Measurements from ENCODE around the gene DUSP1. TPM values are rescaled to one million over a fixed set of nuclear protein-coding genes. Genes with fewer than 3 reads are reported as not detected.
A peak's percentile ranks its signal among the peaks of the same experiment; 100 is the strongest.

DUSP1 gene
- total RNA-seq, 2 donors from 2014 or later: 9.2 to 11.0 TPM

DNA sequence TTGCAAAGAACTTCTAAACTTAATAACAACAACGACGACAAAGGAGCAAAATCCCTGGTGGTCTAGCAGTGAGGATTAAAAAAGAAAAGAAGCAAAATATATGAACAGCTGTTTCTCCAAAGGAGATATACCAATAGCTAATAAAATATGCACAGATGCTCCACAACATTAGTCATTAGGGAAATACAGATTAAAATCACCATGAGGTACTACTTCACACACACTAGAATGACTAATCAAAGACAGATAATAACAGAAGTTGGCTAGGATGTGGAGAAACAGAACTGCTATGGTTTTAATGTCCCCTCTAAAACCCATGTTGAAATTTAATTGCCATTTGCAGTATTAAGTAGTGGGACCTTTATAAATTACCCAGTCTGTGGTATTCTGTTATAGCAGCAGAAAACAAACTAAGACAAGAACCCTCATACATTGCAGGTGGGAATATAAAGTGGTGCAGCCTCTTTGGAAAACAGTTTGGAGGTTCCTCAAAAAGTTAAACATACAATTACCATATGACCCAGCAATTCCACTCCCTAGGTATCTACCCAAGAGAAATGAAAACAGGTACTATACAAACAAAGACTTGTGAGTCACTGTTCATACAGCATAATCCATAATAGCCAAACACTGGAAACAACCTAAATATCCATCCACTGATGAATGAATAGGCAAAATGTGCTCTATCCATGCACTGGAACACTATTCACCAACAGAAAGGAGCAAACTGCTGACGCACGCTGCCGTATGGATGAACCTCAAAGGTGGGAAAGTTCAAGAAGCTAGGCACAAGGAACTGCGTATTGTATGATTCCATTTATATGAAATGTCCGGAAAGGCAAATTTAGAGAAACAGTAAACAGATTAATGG lies 11.4 kb upstream of the DUSP1 start:
- H3K27ac Mint-ChIP-seq: no peak overlapping the region
- DNase-seq: no peak
- Histone ChIP-seq H3K36me3 (ENCODE audit: control insufficient read depth, insufficient read depth, low read length) (no peaks in the 10 kb centered on the region), H3K27ac (ENCODE audit: low read depth, low read length) (no peak overlapping the region), H3K4me3 (ENCODE audit: low read length) (no peak overlapping the region), H3K4me1 (ENCODE audit: control insufficient read depth, insufficient read depth, low read length) (no peaks in the 10 kb centered on the region), H3K9ac (ENCODE audit: extremely low read depth, low read length, poor library complexity, severe bottlenecking) (no peak overlapping the region), H3K27me3 (ENCODE audit: control insufficient read depth, insufficient read depth, low read length, poor library complexity, severe bottlenecking) (no peaks in the 10 kb centered on the region), H3K9me3 (ENCODE audit: control insufficient read depth, low read length) (no peaks in the 10 kb centered on the region)
- H3K9me3 Mint-ChIP-seq: peaks cover 1% of the 10 kb centered on the region
- H3K4me3 Mint-ChIP-seq: no peak overlapping the region
- peaks cover 2% of the 10 kb centered on the region for H3K27me3 Mint-ChIP-seq (ENCODE audit: insufficient read depth)
- WGBS, 2 experiments (ENCODE audit: insufficient coverage in 1 of 2, insufficient read length in 1 of 2): 87 to 95% methylated on average over 7 of the region's 7 CpGs
- no peaks in the 10 kb centered on the region for H3K36me3 Mint-ChIP-seq (ENCODE audit: low read depth)
- H3K4me1 Mint-ChIP-seq: peaks cover 12% of the 10 kb centered on the region
- TF ChIP-seq, protein P1, sequence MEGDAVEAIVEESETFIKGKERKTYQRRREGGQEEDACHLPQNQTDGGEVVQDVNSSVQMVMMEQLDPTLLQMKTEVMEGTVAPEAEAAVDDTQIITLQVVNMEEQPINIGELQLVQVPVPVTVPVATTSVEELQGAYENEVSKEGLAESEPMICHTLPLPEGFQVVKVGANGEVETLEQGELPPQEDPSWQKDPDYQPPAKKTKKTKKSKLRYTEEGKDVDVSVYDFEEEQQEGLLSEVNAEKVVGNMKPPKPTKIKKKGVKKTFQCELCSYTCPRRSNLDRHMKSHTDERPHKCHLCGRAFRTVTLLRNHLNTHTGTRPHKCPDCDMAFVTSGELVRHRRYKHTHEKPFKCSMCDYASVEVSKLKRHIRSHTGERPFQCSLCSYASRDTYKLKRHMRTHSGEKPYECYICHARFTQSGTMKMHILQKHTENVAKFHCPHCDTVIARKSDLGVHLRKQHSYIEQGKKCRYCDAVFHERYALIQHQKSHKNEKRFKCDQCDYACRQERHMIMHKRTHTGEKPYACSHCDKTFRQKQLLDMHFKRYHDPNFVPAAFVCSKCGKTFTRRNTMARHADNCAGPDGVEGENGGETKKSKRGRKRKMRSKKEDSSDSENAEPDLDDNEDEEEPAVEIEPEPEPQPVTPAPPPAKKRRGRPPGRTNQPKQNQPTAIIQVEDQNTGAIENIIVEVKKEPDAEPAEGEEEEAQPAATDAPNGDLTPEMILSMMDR (conservative IDR thresholded peaks at IDR 0.05): no peak

DNA sequence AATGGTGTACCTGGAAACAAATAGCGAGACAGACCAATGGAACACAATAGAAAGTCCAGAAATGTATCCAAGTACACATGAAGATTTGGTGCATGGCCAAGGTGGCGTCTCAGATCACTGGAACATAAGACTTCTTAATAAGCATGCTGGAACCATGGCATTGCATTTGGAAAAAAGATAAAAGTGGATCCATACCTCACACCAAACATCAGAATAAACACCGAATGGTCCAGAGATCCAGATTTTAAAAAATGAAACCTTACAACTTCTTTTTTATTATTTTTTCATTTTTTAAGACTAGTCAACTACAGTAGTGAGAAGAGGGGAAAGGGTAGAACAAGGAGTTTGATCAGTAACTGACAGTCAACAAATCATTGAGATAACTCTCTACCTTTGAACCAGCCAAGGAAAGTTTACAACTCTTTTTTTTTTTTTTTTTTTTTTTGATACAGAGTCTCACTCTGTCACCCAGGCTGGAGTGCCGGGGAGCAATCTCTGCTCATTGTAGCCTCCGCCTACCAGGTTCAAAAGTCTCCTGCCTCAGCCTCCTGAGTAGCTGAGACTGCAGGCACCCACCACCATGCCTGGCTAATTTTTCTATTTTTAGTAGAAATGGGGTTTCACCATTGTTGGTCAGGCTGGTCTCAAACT lies 8.8 kb upstream of the DUSP1 start:
- no peak for DNase-seq
- Histone ChIP-seq H3K27ac (ENCODE audit: low read depth, low read length) (no peak overlapping the region), H3K27me3 (ENCODE audit: control insufficient read depth, insufficient read depth, low read length, poor library complexity, severe bottlenecking) (no peaks in the 10 kb centered on the region), H3K9ac (ENCODE audit: extremely low read depth, low read length, poor library complexity, severe bottlenecking) (no peak overlapping the region), H3K4me3 (ENCODE audit: low read length) (no peak overlapping the region), H3K9me3 (ENCODE audit: control insufficient read depth, low read length) (no peaks in the 10 kb centered on the region), H3K4me1 (ENCODE audit: control insufficient read depth, insufficient read depth, low read length) (no peaks in the 10 kb centered on the region), H3K36me3 (ENCODE audit: control insufficient read depth, insufficient read depth, low read length) (no peaks in the 10 kb centered on the region)
- Mint-ChIP-seq H3K4me3 (no peak overlapping the region), H3K27ac (no peak overlapping the region), H3K9me3 (peaks cover 1% of the 10 kb centered on the region), H3K4me1 (peaks cover 14% of the 10 kb centered on the region), H3K27me3 (ENCODE audit: insufficient read depth) (peaks cover 3% of the 10 kb centered on the region), H3K36me3 (ENCODE audit: low read depth) (no peaks in the 10 kb centered on the region)
- TF ChIP-seq, protein P1 (conservative IDR thresholded peaks at IDR 0.05): no peak
- WGBS, 2 experiments (ENCODE audit: insufficient coverage in 1 of 2, insufficient read length in 1 of 2): 93 to 97% methylated on average over 3 to 5 of the region's 5 CpGs

DNA sequence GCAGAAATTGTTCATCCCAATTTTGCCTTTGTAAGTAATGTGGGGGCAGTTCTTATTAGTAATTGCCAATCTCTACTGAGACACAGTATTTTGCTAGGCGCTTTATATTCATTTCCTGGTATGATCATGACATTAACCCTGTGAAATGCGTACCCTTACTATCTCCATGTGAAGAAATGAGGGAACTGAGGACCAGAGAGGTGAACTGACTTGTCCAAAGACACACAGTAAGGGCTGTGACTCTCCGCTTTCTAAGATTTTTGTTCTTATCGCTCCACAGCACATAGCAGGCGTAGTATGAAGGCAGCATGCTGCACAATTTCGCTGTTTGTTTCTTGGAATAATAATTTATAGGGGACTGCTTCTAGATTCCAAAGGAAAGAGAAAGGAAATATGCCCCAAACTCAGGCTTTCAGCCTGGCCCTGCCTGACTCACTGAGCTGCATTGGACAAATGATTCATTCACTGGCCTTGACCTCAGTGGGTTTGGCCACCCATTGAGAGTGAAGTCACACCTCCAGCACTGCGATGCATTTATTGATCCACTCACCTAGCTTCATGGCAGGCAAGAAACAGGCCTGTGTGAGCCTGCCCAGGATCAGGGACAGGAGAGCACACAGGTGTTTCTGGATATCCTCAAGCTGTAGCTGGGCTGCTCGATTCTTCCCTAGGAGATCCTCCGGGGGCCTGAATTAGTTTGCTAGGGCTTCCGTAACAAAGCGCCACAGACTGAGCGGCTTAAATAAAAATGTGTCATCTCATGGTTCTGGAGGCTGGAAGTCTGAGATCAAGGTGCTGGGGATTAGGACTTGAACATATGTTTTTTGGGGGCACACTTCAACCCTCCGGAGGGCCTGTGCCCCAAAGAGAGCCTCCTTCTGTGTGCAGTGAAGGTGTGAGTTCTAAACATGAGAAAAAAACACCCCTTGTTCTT lies 7.2 kb upstream of the DUSP1 start:
- H3K9ac ChIP-seq (ENCODE audit: extremely low read depth, low read length, poor library complexity, severe bottlenecking): no peak overlapping the region
- no peaks in the 10 kb centered on the region for H3K4me1 ChIP-seq (ENCODE audit: control insufficient read depth, insufficient read depth, low read length)
- peaks cover 17% of the 10 kb centered on the region for H3K27me3 Mint-ChIP-seq (ENCODE audit: insufficient read depth)
- peaks cover 14% of the 10 kb centered on the region for H3K4me1 Mint-ChIP-seq
- no peaks in the 10 kb centered on the region for H3K36me3 ChIP-seq (ENCODE audit: control insufficient read depth, insufficient read depth, low read length)
- no peak overlapping the region for H3K27ac ChIP-seq (ENCODE audit: low read depth, low read length)
- TF ChIP-seq, protein P1 (conservative IDR thresholded peaks at IDR 0.05): no peak
- WGBS, 2 experiments (ENCODE audit: insufficient coverage in 1 of 2, insufficient read length in 1 of 2): 77 to 88% methylated on average over 11 to 13 of the region's 13 CpGs
- no peaks in the 10 kb centered on the region for H3K27me3 ChIP-seq (ENCODE audit: control insufficient read depth, insufficient read depth, low read length, poor library complexity, severe bottlenecking)
- DNase-seq: peak; percentile 73
- H3K4me3 Mint-ChIP-seq: no peak overlapping the region
- H3K4me3 ChIP-seq (ENCODE audit: low read length): no peak overlapping the region
- H3K36me3 Mint-ChIP-seq (ENCODE audit: low read depth): no peaks in the 10 kb centered on the region
- H3K9me3 ChIP-seq (ENCODE audit: control insufficient read depth, low read length): no peaks in the 10 kb centered on the region
- peak overlapping the region; percentile 76 for H3K27ac Mint-ChIP-seq
- peaks cover 1% of the 10 kb centered on the region for H3K9me3 Mint-ChIP-seq
